GM19193 (cell line): ENCODE data around the gene CD164L2.

ENCODE experiments used
- POLR2A ChIP-seq: IDR thresholded peaks from 4 replicates; pipeline ENCODE4 v1.6.1; 2011; ENCODE audit not compliant: insufficient read depth, insufficient read length; ENCODE audit errors: extremely low read depth

Gene CD164L2

GRCh38 chr1:27383039-27383605 lies at the start of gene CD164L2:
TSS of gene CD164L2 (minus strand) at chr1:27383333. CDS start at chr1:27383239, 94 bp downstream.
- TF ChIP-seq POLR2A = no peak

DNA sequence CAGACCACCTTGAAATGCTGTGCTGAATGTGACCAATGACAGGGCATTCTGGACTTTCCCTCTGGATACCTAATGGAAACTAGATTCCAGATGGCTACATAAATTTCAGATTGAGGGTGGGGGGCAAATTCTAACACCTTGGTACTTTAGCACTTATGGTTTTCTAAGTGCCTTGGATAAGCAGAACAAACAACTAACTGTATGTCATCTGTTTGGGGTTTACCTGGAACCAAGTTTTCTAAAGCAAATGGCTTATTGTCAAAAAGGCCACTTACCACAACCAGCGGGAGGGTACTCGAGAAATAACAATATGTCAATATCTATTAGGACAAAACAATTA lies 48.4 kb upstream of the CD164L2 start:
- no peak for TF ChIP-seq POLR2A

- TF ChIP-seq POLR2A = no peak
Measured at GRCh38 chr1:27430903-27431600, 47.9 kb upstream of the CD164L2 start.

DNA sequence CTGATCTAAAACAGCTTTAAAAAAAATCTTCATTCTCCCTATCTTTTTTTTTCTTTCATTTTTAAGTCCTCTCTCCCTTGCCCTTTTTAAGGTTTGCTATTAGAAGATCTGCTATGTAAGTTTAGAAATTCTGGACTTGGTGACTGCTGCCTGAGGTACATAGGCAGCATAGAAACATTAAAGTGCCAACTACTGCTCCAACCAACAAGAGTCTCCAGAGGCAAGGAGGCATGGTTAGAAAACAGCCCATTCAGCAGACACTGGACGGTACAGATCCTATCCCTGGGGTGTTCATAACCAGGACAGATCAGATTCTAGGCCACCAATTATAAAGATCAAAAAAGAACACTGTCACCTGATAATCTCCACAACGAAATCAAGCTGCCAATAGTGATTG lies 45.9 kb upstream of the CD164L2 start:
- TF ChIP-seq POLR2A = no peak

- no peak for TF ChIP-seq POLR2A
Measured at GRCh38 chr1:27428316-27429028, 45.3 kb upstream of the CD164L2 start.

DNA sequence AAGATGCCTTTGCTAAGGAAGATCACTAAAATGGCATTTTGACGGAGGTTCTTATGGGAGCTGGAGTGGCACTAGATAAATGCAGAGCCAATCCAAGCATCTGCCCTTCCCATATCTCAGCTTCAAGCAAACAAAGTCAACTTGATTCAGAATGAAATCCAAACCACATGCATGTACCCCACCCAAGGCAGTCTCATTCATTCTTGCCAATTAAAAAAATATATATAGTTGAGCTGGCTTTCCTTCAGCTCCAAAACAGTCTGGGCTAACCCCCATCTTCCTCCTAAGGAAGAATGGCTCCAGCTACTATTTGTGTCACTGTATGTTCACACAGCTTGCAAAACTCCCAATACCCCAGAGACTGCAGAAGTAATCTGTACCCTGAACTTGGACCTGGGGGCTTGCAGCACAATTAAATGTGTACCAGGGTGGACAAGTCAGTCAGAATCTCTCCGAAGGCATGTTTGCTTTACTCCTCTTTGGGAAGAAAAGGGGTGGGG lies 44.7 kb upstream of the CD164L2 start:
- TF ChIP-seq POLR2A = no peak

DNA sequence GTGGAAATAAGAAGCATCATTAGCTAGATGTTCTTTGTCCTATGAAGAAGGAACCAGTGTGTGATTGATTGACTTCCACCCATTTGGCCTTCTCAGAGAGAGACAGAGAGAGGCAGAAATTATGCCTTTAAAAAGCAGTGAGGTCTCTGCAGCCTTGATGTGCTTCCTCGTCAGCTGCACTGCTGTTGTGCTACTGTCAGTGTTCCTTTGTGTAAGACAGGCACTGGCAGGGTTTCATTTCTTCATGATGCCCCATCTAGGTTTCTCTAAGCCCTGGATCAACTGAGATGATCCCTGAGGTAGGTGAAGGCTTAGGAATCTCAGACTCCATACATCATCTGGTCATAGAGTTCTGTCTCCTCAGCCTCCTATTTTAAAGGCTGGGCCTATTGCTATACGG lies 44.2 kb upstream of the CD164L2 start:
- no peak for TF ChIP-seq POLR2A

DNA sequence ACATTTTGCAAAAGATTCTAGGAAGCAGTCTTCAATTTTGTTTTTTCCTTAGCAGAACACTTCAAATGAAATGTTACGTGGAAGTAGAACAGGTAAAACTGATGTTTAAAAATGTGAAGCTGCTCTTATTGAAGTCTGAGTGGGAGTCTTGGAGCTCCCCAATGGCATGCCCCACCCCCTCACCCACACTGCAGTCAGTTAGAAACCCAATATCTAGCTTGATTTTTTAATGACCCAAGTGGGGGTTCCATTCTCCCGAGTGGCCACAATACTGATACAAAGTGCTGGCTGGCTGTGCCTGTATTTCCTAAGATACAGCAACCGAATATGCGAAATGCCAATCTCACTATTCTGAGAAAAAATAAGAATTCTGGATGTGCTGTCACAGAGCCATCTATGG lies 40.6 kb upstream of the CD164L2 start:
- no peak for TF ChIP-seq POLR2A

DNA sequence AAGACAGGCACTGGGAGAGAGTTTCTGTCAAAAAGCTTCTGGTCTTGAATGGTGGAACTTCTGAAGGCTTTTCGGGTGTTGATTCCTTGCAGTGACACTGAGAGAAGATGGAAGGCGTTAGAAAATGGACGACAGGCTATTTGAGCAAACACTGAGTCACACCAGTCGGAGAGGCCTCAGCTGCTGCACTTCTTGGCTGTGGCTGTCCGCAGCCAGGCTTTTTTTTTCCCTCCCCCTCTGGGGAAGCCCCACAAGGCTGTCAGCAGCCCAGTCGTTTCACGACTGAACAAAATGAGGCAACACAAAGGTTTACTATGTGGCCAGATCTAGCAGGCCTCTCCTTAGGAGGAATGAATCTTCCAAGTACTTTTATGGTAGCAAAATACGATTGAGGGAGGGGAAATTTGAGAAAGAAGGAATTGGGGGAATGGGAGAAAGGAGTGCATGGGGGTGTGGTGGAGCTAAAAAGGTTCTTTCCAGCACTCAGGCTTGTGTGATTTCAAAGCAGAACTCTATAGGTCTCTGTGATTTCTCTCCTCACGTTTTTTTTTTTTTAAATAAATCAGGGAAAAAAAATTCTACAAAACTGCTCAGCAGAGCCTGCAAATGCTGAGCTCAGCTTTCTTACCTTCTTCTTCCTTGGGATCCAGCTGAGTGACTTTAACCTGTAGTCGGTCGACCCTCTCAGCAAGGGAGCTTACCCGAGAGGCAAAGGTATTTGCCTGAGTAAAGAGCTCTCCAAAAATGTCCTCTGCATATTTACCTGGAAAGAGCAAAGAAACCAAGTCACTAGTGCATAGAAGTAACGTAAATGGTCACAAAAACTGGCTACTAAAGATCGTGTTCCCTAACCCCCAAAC lies 35.4 kb upstream of the CD164L2 start:
- TF ChIP-seq POLR2A = no peak

DNA sequence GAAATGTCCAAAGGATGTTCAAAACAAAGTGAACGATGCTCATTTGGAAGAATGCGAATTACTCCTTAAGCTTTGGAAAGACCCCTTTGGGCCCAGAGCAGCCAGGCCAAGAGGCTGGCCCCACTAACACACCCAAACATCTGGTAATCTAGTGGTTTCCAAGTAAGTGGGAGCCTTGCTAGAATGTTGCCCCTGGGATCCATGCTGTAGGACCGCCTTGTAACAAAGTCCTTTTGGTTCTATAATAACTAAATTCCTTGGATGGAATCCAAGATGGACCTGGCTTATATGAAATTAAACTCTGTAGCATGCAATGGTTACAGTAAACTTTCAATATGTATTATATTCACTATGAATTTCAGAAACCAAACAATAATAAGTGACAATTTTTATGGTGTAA lies 34.6 kb upstream of the CD164L2 start:
- no peak for TF ChIP-seq POLR2A

DNA sequence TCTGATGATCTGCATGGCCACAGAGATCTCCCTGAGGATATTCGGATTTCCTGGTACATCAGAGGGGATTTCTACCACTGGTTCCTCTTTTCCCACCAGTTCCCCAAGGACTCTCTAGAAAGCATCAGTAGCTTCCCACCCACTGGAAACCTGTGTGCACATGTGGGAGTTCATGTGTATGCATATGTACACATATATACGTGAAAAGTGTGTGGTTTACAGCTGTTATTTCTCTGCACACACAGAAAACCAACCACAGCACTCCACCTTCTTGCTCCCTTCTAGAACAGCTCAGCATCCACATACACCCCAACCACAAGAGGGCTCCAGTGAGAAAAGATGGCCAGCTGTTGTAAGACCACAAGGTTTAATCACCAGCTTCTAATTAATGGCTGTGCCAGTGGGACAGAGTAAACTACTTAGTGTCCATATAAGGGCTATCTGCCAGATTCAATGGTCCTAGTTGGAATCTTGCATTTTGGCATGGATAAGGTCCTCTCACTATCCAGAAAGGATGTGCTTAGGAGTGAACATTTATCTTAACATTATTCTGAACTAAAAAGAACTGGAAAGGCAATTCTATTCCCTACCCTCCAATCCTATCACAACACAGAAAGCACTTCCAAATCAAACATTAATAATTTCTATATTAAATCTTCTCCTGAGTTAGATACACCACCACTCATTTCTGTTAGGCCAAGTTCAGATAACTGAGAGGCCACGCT lies 33.4 kb upstream of the CD164L2 start:
- TF ChIP-seq POLR2A = no peak

DNA sequence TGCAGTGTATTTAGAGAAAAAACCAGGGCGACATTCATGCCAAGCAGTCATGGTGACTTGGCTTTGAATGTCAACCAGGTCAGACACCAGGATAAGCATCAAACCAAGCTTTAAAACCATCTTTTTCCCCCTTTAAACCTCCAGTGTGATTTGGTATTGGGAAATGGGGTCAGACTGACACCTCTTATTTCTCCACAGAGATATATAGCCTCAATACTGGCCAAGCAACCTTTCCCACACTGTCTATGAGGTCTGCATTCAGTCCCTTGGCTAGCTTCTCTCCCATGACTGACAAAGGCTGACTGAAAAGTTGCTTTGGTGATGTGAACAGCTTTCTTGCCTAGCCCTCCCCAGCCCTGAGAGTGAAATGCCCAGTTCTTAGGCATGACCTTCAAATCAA lies 31.0 kb upstream of the CD164L2 start:
- no peak for TF ChIP-seq POLR2A

- TF ChIP-seq POLR2A = no peak
Measured at GRCh38 chr1:27413004-27413403, 29.9 kb upstream of the CD164L2 start.

GRCh38 chr1:27412502-27412901 lies 29.4 kb upstream of the CD164L2 start:
- TF ChIP-seq POLR2A = no peak
